Measurements from ENCODE around the gene PRR5. TPM values are rescaled to one million over a fixed set of nuclear protein-coding genes. Genes with fewer than 3 reads are reported as not detected.

PRR5 gene
- total and polyA plus RNA-seq, 2 of the 13 experiments (the other 11 are each of a cell fraction or from before 2014, with no cell fraction given): 11.6 to 27.5 TPM

GRCh38 chr22:44711690-44712555 is 9.9 kb downstream of the PRR5 start (continued):
- no peak for TF ChIP-seq ZGPAT (CRISPR knock-in tag; IDR thresholded peaks at IDR 0.05)
- no peak for TF ChIP-seq DNMT1 (CRISPR knock-in tag; IDR thresholded peaks at IDR 0.05)
- TF ChIP-seq ZSCAN22 (CRISPR knock-in tag; IDR thresholded peaks at IDR 0.05): no peak
- TF ChIP-seq HOXD1 (CRISPR knock-in tag; IDR thresholded peaks at IDR 0.05): no peak

GRCh38 chr22:44712962-44713361 is 11.0 kb downstream of the PRR5 start:
- H3K4me3 ChIP-seq (replicated peaks in 1 of 3; ENCODE audit: insufficient read depth in 1 of 3, low read depth in 2 of 3, low read length in 3 of 3): no peak overlapping the region
- TF ChIP-seq HINFP (CRISPR knock-in tag; IDR thresholded peaks at IDR 0.05; ENCODE audit: low read depth): no peak
- TF ChIP-seq ZMYM2 (CRISPR knock-in tag; IDR thresholded peaks at IDR 0.05): no peak
- TF ChIP-seq ZNF326 (CRISPR knock-in tag; IDR thresholded peaks at IDR 0.05; ENCODE audit: borderline replicate concordance): no peak
- TF ChIP-seq MAFG (CRISPR knock-in tag; IDR thresholded peaks at IDR 0.05): no peak
- BruUV-seq (replicated peaks): no TSS peak
- ChIA-PET CTCF (ENCODE audit: low intra/inter-chr PET ratio, low total read pairs) (no interaction called here), POLR2A (no interaction called here)
- WGBS (ENCODE audit: low lambda C conversion rate): 94% methylated on average over 8 of the region's 8 CpGs
- FAIRE-seq (no peak), ATAC-seq (no peak), DNase-seq (ENCODE audit: low spot score) (no peak)
- no peak overlapping the region for H2AFZ ChIP-seq (ENCODE audit: low read length)
- no peaks in the 10 kb centered on the region for H3K27me3 ChIP-seq (ENCODE audit: control insufficient read depth in 1 of 2, insufficient read depth in 2 of 2, low read length in 2 of 2)
- peaks cover 2 to 18% of the 10 kb centered on the region in 2 experiments; a peak in 4 of 5 replicates for H3K36me3 ChIP-seq (replicated peaks in 1 of 2; ENCODE audit: control insufficient read depth in 1 of 2, insufficient read depth in 2 of 2, low read length in 2 of 2)
- intact Hi-C loops (cut with micrococcal nuclease; ENCODE audit: unreplicated experiment) (no loop called here), in situ Hi-C loops (cut with HindIII; ENCODE audit: extremely low pct_ligation_motif_present, low pct_unique_long_range_greater_than_20kb) (no loop called here)
- no peaks in the 10 kb centered on the region for H3K9me3 ChIP-seq (ENCODE audit: low read length)
- no peak overlapping the region for H3K27ac ChIP-seq (ENCODE audit: extremely low read length, insufficient read depth, low read length)
- no peak overlapping the region for H3K4me2 ChIP-seq (ENCODE audit: low read depth, low read length)
- H3K79me2 ChIP-seq (ENCODE audit: insufficient read depth, low read length): peaks cover 4% of the 10 kb centered on the region
- no peak overlapping the region for H3K9ac ChIP-seq (ENCODE audit: insufficient read depth, low read depth, low read length)
- H3K4me1 ChIP-seq (ENCODE audit: insufficient read depth, low read length): peaks cover 35% of the 10 kb centered on the region
- peaks cover 5% of the 10 kb centered on the region; the same call in 1 of the 2 replicates for H4K20me1 ChIP-seq (ENCODE audit: insufficient read depth, low read length)
